Measurements from ENCODE around the gene SERPINA10. TPM values are rescaled to one million over a fixed set of nuclear protein-coding genes. Genes with fewer than 3 reads are reported as not detected.
"Not testable (repeated sequence)": the region's sequence is repeated elsewhere in the genome, so short reads cannot be mapped to it uniquely, and the experiment has no call there.

The SERPINA10 gene
- polyA plus RNA-seq, 1 of the 3 experiments (the other 2 are of a cell fraction): not detected

DNA sequence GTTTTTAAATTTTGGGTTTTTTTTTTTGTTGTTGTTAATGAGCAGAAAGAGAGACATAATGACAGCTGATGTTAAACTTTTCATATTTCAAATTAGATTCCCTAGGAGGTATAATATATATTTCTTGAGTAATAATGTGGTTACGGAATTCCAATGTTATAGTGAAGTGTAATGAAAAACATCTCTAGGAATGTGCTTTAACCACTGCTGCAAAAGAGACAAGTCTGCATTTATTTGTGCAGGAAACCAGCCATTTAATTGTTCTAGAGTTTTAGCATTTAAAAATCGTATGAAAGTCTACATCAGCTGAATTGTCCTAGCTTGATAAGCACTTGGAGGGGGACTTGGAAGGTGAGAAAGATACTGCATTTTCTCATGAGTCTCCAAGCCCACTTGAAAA lies 14.3 kb downstream of the SERPINA10 start:
- H3K4me1 ChIP-seq (ENCODE audit: control insufficient read depth in 1 of 2, insufficient read depth in 2 of 2, low read depth in 1 of 2, low read length in 1 of 2): peaks cover 0 to 4% of the 10 kb centered on the region in 2 experiments; a peak in 1 of 4 replicates
- H3K9ac ChIP-seq: no peak overlapping the region
- ChIA-PET POLR2A (no interaction called here), CTCF (interaction anchor here (1.2 kb wide), 1 partner anchor 142 kb away, joined by 3 read pairs; no protein-coding TSS in a partner anchor)
- H3F3A ChIP-seq (replicated peaks; ENCODE audit: insufficient read depth): peaks cover 8% of the 10 kb centered on the region
- H2AFZ ChIP-seq (ENCODE audit: low read depth): no peak overlapping the region
- H4K20me1 ChIP-seq (ENCODE audit: insufficient read depth): no peaks in the 10 kb centered on the region
- no peaks in the 10 kb centered on the region for H3K79me2 ChIP-seq (ENCODE audit: insufficient read depth)
- no peaks in the 10 kb centered on the region for H3K27me3 ChIP-seq (ENCODE audit: insufficient read depth)
- 36% methylated on average over 2 of the region's 2 CpGs for WGBS (ENCODE audit: low lambda C conversion rate)
- no peak for DNase-seq
- no peak overlapping the region for H3K4me3 ChIP-seq (ENCODE audit: low read depth in 2 of 2, low read length in 1 of 2)
- no peak overlapping the region for H3K4me2 ChIP-seq
- no peaks in the 10 kb centered on the region for H3K9me2 ChIP-seq
- H3K36me3 ChIP-seq (replicated peaks in 1 of 2; ENCODE audit: control insufficient read depth in 1 of 2, insufficient read depth in 2 of 2, low read length in 1 of 2): peaks cover 0 to 8% of the 10 kb centered on the region in 2 experiments
- no peaks in the 10 kb centered on the region for H3K9me3 ChIP-seq
- TF ChIP-seq GABPA (IDR thresholded peaks at IDR 0.05; ENCODE audit: low read depth) (no peak), TCF12 (IDR thresholded peaks at IDR 0.05) (0 out of 2 replicates have a peak, but pooled peaks have one; percentile 11)
- no peak overlapping the region for H3K27ac ChIP-seq (ENCODE audit: low read depth in 2 of 2, low read length in 1 of 2)

DNA sequence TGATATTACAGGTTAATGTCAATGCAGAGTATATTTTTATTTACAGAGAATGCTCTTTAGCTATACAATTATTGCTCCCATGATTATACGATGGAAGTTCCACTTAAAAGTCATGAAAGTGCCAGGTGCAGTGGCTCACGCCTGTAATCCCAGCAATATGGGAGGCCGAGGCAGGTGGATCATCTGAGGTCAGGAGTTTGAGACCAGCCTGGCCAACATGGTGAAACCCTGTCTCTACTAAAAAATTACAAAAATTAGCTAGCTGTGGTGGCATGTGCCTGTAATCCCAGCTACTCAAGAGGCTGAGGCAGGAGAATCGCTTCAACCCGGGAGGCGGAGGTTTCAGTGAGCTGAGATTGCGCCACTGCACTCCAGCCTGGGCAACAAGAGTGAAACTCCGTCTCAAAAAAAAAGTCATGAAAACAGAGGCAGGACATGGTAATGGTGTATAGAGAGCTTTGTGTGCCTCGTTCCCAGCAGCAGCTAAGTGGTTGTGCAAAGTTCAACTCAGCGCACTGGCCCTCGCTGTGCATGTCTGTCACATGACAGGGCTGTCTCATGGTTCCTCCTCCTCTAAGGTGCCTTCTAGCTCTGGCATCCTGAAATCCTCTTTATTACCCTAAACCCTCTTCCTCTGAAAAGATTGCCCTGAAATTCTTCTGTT lies 16.0 kb downstream of the SERPINA10 start:
- CTCF ChIA-PET: not testable (repeated sequence)

DNA sequence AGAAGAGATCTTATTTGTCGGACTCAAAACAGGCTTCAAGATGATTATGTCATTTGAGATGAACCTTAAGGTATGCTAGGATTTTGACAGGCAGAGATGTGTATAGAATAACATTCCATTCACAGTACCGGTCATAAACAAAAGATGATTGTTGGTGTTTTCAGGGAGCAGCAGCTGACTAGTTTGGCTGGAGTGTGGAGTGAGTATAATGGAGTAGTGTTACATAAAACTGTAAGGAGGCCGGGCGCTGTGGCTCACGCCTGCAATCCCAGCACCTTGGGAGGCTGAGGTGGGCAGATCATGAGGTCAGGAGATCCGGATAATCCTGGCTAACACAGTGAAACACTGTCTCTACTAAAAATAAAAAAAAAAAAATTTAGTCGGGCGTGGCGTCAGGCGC lies 23.9 kb downstream of the SERPINA10 start:
- Histone ChIP-seq H3K9me2 (no peaks in the 10 kb centered on the region), H3K27me3 (ENCODE audit: insufficient read depth) (no peaks in the 10 kb centered on the region), H3K36me3 (replicated peaks in 1 of 2; ENCODE audit: control insufficient read depth in 1 of 2, insufficient read depth in 2 of 2, low read length in 1 of 2) (peaks cover 3 to 16% of the 10 kb centered on the region in 2 experiments), H3K4me3 (ENCODE audit: low read depth in 2 of 2, low read length in 1 of 2) (no peak overlapping the region), H3K79me2 (ENCODE audit: insufficient read depth) (no peaks in the 10 kb centered on the region), H4K20me1 (ENCODE audit: insufficient read depth) (no peaks in the 10 kb centered on the region), H2AFZ (ENCODE audit: low read depth) (no peak overlapping the region), H3K9me3 (no peaks in the 10 kb centered on the region), H3K9ac (no peak overlapping the region), H3K4me2 (no peak overlapping the region), H3K4me1 (ENCODE audit: control insufficient read depth in 1 of 2, insufficient read depth in 2 of 2, low read depth in 1 of 2, low read length in 1 of 2) (no peaks in the 10 kb centered on the region), H3F3A (replicated peaks; ENCODE audit: insufficient read depth) (no peaks in the 10 kb centered on the region), H3K27ac (ENCODE audit: low read depth in 2 of 2, low read length in 1 of 2) (no peak overlapping the region)
- ChIA-PET POLR2A (no interaction called here), CTCF (no interaction called here)
- no peak for DNase-seq
- 74% methylated on average over 10 of the region's 10 CpGs for WGBS (ENCODE audit: low lambda C conversion rate)
- TF ChIP-seq GABPA (IDR thresholded peaks at IDR 0.05; ENCODE audit: low read depth): no peak
- TF ChIP-seq FOXM1 (IDR thresholded peaks at IDR 0.05; ENCODE audit: low read depth): no peak
- TF ChIP-seq, protein P1, sequence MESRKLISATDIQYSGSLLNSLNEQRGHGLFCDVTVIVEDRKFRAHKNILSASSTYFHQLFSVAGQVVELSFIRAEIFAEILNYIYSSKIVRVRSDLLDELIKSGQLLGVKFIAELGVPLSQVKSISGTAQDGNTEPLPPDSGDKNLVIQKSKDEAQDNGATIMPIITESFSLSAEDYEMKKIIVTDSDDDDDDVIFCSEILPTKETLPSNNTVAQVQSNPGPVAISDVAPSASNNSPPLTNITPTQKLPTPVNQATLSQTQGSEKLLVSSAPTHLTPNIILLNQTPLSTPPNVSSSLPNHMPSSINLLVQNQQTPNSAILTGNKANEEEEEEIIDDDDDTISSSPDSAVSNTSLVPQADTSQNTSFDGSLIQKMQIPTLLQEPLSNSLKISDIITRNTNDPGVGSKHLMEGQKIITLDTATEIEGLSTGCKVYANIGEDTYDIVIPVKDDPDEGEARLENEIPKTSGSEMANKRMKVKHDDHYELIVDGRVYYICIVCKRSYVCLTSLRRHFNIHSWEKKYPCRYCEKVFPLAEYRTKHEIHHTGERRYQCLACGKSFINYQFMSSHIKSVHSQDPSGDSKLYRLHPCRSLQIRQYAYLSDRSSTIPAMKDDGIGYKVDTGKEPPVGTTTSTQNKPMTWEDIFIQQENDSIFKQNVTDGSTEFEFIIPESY (IDR thresholded peaks at IDR 0.05; ENCODE audit: borderline replicate concordance, low read depth): no peak
- no peak for TF ChIP-seq FOSL2 (IDR thresholded peaks at IDR 0.05; ENCODE audit: borderline replicate concordance, low read depth)
- no peak for TF ChIP-seq TCF12 (IDR thresholded peaks at IDR 0.05)
- TF ChIP-seq, protein P2, sequence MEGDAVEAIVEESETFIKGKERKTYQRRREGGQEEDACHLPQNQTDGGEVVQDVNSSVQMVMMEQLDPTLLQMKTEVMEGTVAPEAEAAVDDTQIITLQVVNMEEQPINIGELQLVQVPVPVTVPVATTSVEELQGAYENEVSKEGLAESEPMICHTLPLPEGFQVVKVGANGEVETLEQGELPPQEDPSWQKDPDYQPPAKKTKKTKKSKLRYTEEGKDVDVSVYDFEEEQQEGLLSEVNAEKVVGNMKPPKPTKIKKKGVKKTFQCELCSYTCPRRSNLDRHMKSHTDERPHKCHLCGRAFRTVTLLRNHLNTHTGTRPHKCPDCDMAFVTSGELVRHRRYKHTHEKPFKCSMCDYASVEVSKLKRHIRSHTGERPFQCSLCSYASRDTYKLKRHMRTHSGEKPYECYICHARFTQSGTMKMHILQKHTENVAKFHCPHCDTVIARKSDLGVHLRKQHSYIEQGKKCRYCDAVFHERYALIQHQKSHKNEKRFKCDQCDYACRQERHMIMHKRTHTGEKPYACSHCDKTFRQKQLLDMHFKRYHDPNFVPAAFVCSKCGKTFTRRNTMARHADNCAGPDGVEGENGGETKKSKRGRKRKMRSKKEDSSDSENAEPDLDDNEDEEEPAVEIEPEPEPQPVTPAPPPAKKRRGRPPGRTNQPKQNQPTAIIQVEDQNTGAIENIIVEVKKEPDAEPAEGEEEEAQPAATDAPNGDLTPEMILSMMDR (IDR thresholded peaks at IDR 0.05): no peak
- no peak for TF ChIP-seq SIN3A (IDR thresholded peaks at IDR 0.05; ENCODE audit: borderline replicate concordance, low read depth, low read length)
- TF ChIP-seq ELF1 (IDR thresholded peaks at IDR 0.05): no peak
- TF ChIP-seq JUND (IDR thresholded peaks at IDR 0.05): no peak
- TF ChIP-seq RXRA (IDR thresholded peaks at IDR 0.05; ENCODE audit: borderline replicate concordance, low read depth): no peak
- TF ChIP-seq FOXJ3 (CRISPR knock-in tag; IDR thresholded peaks at IDR 0.05): no peak
- TF ChIP-seq RAD21 (IDR thresholded peaks at IDR 0.05; ENCODE audit: low read length): no peak
- TF ChIP-seq, protein P3, sequence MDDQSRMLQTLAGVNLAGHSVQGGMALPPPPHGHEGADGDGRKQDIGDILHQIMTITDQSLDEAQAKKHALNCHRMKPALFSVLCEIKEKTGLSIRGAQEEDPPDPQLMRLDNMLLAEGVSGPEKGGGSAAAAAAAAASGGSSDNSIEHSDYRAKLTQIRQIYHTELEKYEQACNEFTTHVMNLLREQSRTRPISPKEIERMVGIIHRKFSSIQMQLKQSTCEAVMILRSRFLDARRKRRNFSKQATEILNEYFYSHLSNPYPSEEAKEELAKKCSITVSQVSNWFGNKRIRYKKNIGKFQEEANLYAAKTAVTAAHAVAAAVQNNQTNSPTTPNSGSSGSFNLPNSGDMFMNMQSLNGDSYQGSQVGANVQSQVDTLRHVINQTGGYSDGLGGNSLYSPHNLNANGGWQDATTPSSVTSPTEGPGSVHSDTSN (IDR thresholded peaks at IDR 0.05): no peak
- no peak for TF ChIP-seq YY1 (IDR thresholded peaks at IDR 0.05; ENCODE audit: low read depth)
- TF ChIP-seq MXI1 (IDR thresholded peaks at IDR 0.05; ENCODE audit: low read depth, low read length): no peak
- no peak for TF ChIP-seq RCOR1 (IDR thresholded peaks at IDR 0.05; ENCODE audit: low read length)
- no peak for TF ChIP-seq TEAD4 (IDR thresholded peaks at IDR 0.05; ENCODE audit: borderline replicate concordance, insufficient read depth)
- TF ChIP-seq GATA2 (CRISPR knock-in tag; IDR thresholded peaks at IDR 0.05): no peak

More for the DNA sequence above, 16.0 kb downstream of the SERPINA10 start:
- H3K36me3 ChIP-seq (replicated peaks in 1 of 2; ENCODE audit: control insufficient read depth in 1 of 2, insufficient read depth in 2 of 2, low read length in 1 of 2); DNase-seq; H3K4me3 ChIP-seq (ENCODE audit: low read depth in 2 of 2, low read length in 1 of 2); H3K79me2 ChIP-seq (ENCODE audit: insufficient read depth); H2AFZ ChIP-seq (ENCODE audit: low read depth); H3K27me3 ChIP-seq (ENCODE audit: insufficient read depth); H3K4me1 ChIP-seq (ENCODE audit: control insufficient read depth in 1 of 2, insufficient read depth in 2 of 2, low read depth in 1 of 2, low read length in 1 of 2); H4K20me1 ChIP-seq (ENCODE audit: insufficient read depth); H3K9me3 ChIP-seq; H3K9me2 ChIP-seq; H3K4me2 ChIP-seq; H3K9ac ChIP-seq; POLR2A ChIA-PET; H3F3A ChIP-seq (replicated peaks; ENCODE audit: insufficient read depth); H3K27ac ChIP-seq (ENCODE audit: low read depth in 2 of 2, low read length in 1 of 2): not testable (repeated sequence)
- 81% methylated on average over 10 of the region's 11 CpGs for WGBS (ENCODE audit: low lambda C conversion rate)

Measured in SK-N-SH (cell line).